MCF 10A (cell line): ENCODE data around the gene GRAP. TPM values are rescaled to one million over a fixed set of nuclear protein-coding genes. Genes with fewer than 3 reads are reported as not detected.
A peak's percentile ranks its signal among the peaks of the same experiment; 100 is the strongest.

Experiments used
- BruUV-seq: library from RNA; stranded (reverse); fragments of 400-500 nt; replicated peaks from 2 replicates; lab custom pipeline; 2021; lab: Mats Ljungman, UMichigan
- CTCF ChIA-PET: fragments of 300-600 bp; sonication (Branson Sonifier 250); formaldehyde crosslinking; extraction: SDS; loops from one replicate; lab custom pipeline; 2021; ENCODE audit warnings: antibody characterized with exemption, inconsistent platforms; lab: Yijun Ruan, JAX
- POLR2A ChIA-PET: fragments of 300-600, 350-650 bp; sonication (Branson Sonifier 250); formaldehyde crosslinking; extraction: SDS; loops from one replicate; lab custom pipeline; 2020; ENCODE audit warnings: antibody characterized with exemption, inconsistent platforms; lab: Yijun Ruan, JAX
- DNase-seq: peaks from one replicate; pipeline ENCODE4 v3.0.0-alpha.2; 2018; ENCODE audit not compliant: unreplicated experiment
- H3K27ac Mint-ChIP-seq: one replicate; pipeline ENCODE4 v1.8.0; 2022; ENCODE audit warnings: mild to moderate bottlenecking, low read depth, mixed read lengths; ENCODE audit not compliant: unreplicated experiment
- H3K27me3 Mint-ChIP-seq: one replicate; pipeline ENCODE4 v1.8.0; 2022; ENCODE audit warnings: mixed read lengths; ENCODE audit not compliant: insufficient read depth, unreplicated experiment
- H3K36me3 Mint-ChIP-seq: one replicate; pipeline ENCODE4 v1.8.0; 2022; ENCODE audit warnings: mild to moderate bottlenecking, moderate library complexity, mixed read lengths; ENCODE audit not compliant: insufficient read depth, unreplicated experiment
- H3K4me1 Mint-ChIP-seq: one replicate; pipeline ENCODE4 v1.8.0; 2022; ENCODE audit warnings: mixed read lengths; ENCODE audit not compliant: insufficient read depth, unreplicated experiment
- H3K4me3 Mint-ChIP-seq: one replicate; pipeline ENCODE4 v1.8.0; 2022; ENCODE audit warnings: mild to moderate bottlenecking, moderate library complexity, mixed read lengths; ENCODE audit not compliant: unreplicated experiment
- H3K9me3 Mint-ChIP-seq: one replicate; pipeline ENCODE4 v1.8.0; 2022; ENCODE audit warnings: mixed read lengths; ENCODE audit not compliant: unreplicated experiment
- CTCF ChIP-seq: fragments of 200-600 bp; IDR thresholded peaks from one replicate; pipeline ENCODE4 v1.8.0; 2022; ENCODE audit warnings: antibody characterized with exemption, mild to moderate bottlenecking; ENCODE audit not compliant: unreplicated experiment
- intact Hi-C: fragments of 100-400 bp; cut with micrococcal nuclease; formaldehyde crosslinking; loops from 2 replicates; pipeline ENCODE4 v1.14.1; 2022
- total RNA-seq: library from RNA; stranded (reverse); gene quantifications from 2 replicates; pipeline ENCODE4 v1.2.3, GENCODE V29; 2022

The GRAP gene
- total RNA-seq, 1 experiment from 2014 or later = not detected

- Mint-ChIP-seq H3K36me3 (peaks cover 17% of the 10 kb centered on the region), H3K4me3 (peak overlapping the region; percentile 82), H3K27ac (peak overlapping the region; percentile 79), H3K4me1 (peaks cover 11% of the 10 kb centered on the region), H3K27me3 (no peaks in the 10 kb centered on the region), H3K9me3 (no peaks in the 10 kb centered on the region)
- no TSS peak for BruUV-seq
- intact Hi-C loops = no loop called here
- DNase-seq = no peak
- TF ChIP-seq CTCF = no peak
- ChIA-PET CTCF (interaction anchor here (0.6 to 3.8 kb wide), 4 partner anchors 12 to 41 kb away, joined by 3 to 24 read pairs (median 4); no protein-coding TSS in a partner anchor), POLR2A (interaction anchor here (0.9 to 1.2 kb wide), 2 partner anchors 9 to 17 kb away, joined by 4 to 5 read pairs; no protein-coding TSS in a partner anchor)
Measured at GRCh38 chr17:19001907-19002590, 44.7 kb downstream of the GRAP start.

- peak; percentile 71 for DNase-seq
- BruUV-seq = no TSS peak
- CTCF ChIA-PET = interaction anchor here (0.7 to 3.8 kb wide), 3 partner anchors 11 to 819 kb away, joined by 3 to 24 read pairs (median 3); no protein-coding TSS in a partner anchor
- intact Hi-C loops = no loop called here
- no peak for TF ChIP-seq CTCF
- POLR2A ChIA-PET = interaction anchor here (0.6 to 1.4 kb wide), 6 partner anchors 10 to 373 kb away, joined by 3 to 5 read pairs (median 4); no protein-coding TSS in a partner anchor
- peaks cover 11% of the 10 kb centered on the region for H3K4me1 Mint-ChIP-seq
- peaks cover 4% of the 10 kb centered on the region for H3K9me3 Mint-ChIP-seq
- peak overlapping the region; percentile 74 for H3K27ac Mint-ChIP-seq
- peaks cover 23% of the 10 kb centered on the region for H3K36me3 Mint-ChIP-seq
- H3K27me3 Mint-ChIP-seq = no peaks in the 10 kb centered on the region
- H3K4me3 Mint-ChIP-seq = peak overlapping the region; percentile 55
Measured at GRCh38 chr17:19000531-19001325, 46.0 kb downstream of the GRAP start.

- peaks cover 31% of the 10 kb centered on the region for H3K36me3 Mint-ChIP-seq
- H3K4me1 Mint-ChIP-seq = peaks cover 11% of the 10 kb centered on the region
- H3K9me3 Mint-ChIP-seq = peaks cover 12% of the 10 kb centered on the region
- H3K27ac Mint-ChIP-seq = peak overlapping the region; percentile 74
- H3K27me3 Mint-ChIP-seq = no peaks in the 10 kb centered on the region
- no TSS peak for BruUV-seq
- H3K4me3 Mint-ChIP-seq = no peak overlapping the region
- intact Hi-C loops = no loop called here
- no peak for TF ChIP-seq CTCF
- CTCF ChIA-PET = interaction anchor here (0.7 to 3.8 kb wide), 2 partner anchors 39 to 818 kb away, joined by 3 to 24 read pairs; no protein-coding TSS in a partner anchor
- POLR2A ChIA-PET = interaction anchor here (0.6 to 1.4 kb wide), 2 partner anchors 9 to 372 kb away, joined by 3 to 4 read pairs; no protein-coding TSS in a partner anchor
- no peak for DNase-seq
Measured at GRCh38 chr17:18999911-19000310, 46.8 kb downstream of the GRAP start.

GRCh38 chr17:18999394-18999793 is 47.4 kb downstream of the GRAP start:
- no TSS peak for BruUV-seq
- peaks cover 12% of the 10 kb centered on the region for H3K9me3 Mint-ChIP-seq
- H3K27ac Mint-ChIP-seq = no peak overlapping the region

More at GRCh38 chr17:18999394-18999793, 47.4 kb downstream of the GRAP start:
- H3K4me3 Mint-ChIP-seq = no peak overlapping the region
- peaks cover 11% of the 10 kb centered on the region for H3K4me1 Mint-ChIP-seq
- DNase-seq = no peak
- no peak for TF ChIP-seq CTCF
- CTCF ChIA-PET = interaction anchor here (3.8 kb wide), 1 partner anchor 39 kb away, joined by 24 read pairs; no protein-coding TSS in a partner anchor
- peaks cover 35% of the 10 kb centered on the region for H3K36me3 Mint-ChIP-seq
- intact Hi-C loops = no loop called here
- POLR2A ChIA-PET = no interaction called here
- no peaks in the 10 kb centered on the region for H3K27me3 Mint-ChIP-seq
